Neural cell (in vitro differentiated cells): ENCODE data around the gene TMEM167A.

Source experiments
- EP300 ChIP-seq: fragments of 450-650 bp; conservative IDR thresholded peaks from 2 replicates; pipeline ENCODE4 v1.6.1; 2014; ENCODE audit warnings: antibody characterized with exemption, mild to moderate bottlenecking, moderate library complexity; ENCODE audit not compliant: poor library complexity, severe bottlenecking
- EZH2 ChIP-seq: fragments of 200-600, 300-800 bp; shearing (Covaris generic), sonication (generic); IDR thresholded peaks from 2 replicates; pipeline ENCODE4 v1.6.1; 2014; ENCODE audit warnings: antibody characterized with exemption, low read length, borderline replicate concordance, mild to moderate bottlenecking; ENCODE audit not compliant: insufficient read depth, poor library complexity, severe bottlenecking
- MXI1 ChIP-seq: fragments of 450-650 bp; conservative IDR thresholded peaks from 2 replicates; pipeline ENCODE4 v1.6.1; 2014; ENCODE audit warnings: antibody characterized with exemption, mild to moderate bottlenecking; ENCODE audit not compliant: poor library complexity, severe bottlenecking
- POLR2AphosphoS5 ChIP-seq: IDR thresholded peaks from 2 replicates; pipeline ENCODE4 v1.6.1; 2012
- REST ChIP-seq: IDR thresholded peaks from 2 replicates; pipeline ENCODE4 v1.6.1; 2012; ENCODE audit warnings: borderline replicate concordance
- SMC3 ChIP-seq: fragments of 450-650 bp; conservative IDR thresholded peaks from 2 replicates; pipeline ENCODE4 v1.6.1; 2014; ENCODE audit warnings: antibody characterized with exemption, mild to moderate bottlenecking, moderate library complexity; ENCODE audit not compliant: poor library complexity
- TAF1 ChIP-seq: IDR thresholded peaks from 2 replicates; pipeline ENCODE4 v1.6.1; 2012; ENCODE audit warnings: low read depth
- TF ChIP-seq, protein P1 (sequence below): fragments of 450-650 bp; IDR thresholded peaks from 2 replicates; pipeline ENCODE4 v1.5.1; 2014; ENCODE audit warnings: antibody characterized with exemption, mild to moderate bottlenecking, moderate library complexity; ENCODE audit not compliant: poor library complexity, severe bottlenecking

- TF ChIP-seq, protein P1, sequence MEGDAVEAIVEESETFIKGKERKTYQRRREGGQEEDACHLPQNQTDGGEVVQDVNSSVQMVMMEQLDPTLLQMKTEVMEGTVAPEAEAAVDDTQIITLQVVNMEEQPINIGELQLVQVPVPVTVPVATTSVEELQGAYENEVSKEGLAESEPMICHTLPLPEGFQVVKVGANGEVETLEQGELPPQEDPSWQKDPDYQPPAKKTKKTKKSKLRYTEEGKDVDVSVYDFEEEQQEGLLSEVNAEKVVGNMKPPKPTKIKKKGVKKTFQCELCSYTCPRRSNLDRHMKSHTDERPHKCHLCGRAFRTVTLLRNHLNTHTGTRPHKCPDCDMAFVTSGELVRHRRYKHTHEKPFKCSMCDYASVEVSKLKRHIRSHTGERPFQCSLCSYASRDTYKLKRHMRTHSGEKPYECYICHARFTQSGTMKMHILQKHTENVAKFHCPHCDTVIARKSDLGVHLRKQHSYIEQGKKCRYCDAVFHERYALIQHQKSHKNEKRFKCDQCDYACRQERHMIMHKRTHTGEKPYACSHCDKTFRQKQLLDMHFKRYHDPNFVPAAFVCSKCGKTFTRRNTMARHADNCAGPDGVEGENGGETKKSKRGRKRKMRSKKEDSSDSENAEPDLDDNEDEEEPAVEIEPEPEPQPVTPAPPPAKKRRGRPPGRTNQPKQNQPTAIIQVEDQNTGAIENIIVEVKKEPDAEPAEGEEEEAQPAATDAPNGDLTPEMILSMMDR: no peak
- TF ChIP-seq MXI1: no peak
- TF ChIP-seq POLR2AphosphoS5: no peak
- no peak for TF ChIP-seq EZH2
- TF ChIP-seq EP300: no peak
- no peak for TF ChIP-seq SMC3
- no peak for TF ChIP-seq TAF1
- no peak for TF ChIP-seq REST
Observed at GRCh38 chr5:83066548-83067110, 10.6 kb downstream of the TMEM167A start.
